Right lobe of liver (tissue), 6 donors: Measurements from ENCODE around the gene CPA3. TPM values are rescaled to one million over a fixed set of nuclear protein-coding genes. Genes with fewer than 3 reads are reported as not detected.

ENCODE experiments used
- ATAC-seq, 4 donors: fragments of 200-7000 bp; cut with Tn5 transposase; one replicate each; pipeline ENCODE4 v1.9.1; 2020; ENCODE audit warnings: mild to moderate bottlenecking in 4 of 4, moderate library complexity in 4 of 4
- DNase-seq, 3 donors: peaks; one replicate each; pipeline ENCODE4 v3.0.0-alpha.2; 2020
- H3K27ac ChIP-seq, 3 donors: fragments of 200-600 bp; one replicate each; pipeline ENCODE4 v1.8.0; 2022
- H3K27me3 ChIP-seq, 2 donors: fragments of 200-600 bp; one replicate each; pipeline ENCODE4 v1.8.0; 2022
- H3K36me3 ChIP-seq, 4 donors: fragments of 200-600 bp; sonication (generic) in 1 of 4; one replicate each; pipeline versions ENCODE4 v1.5.1 to v1.8.0; 2017 to 2022; ENCODE audit warnings: control low read depth in 1 of 4
- H3K4me1 ChIP-seq, 4 donors: fragments of 200-600 bp; sonication (generic) in 1 of 4; one replicate each; pipeline versions ENCODE4 v1.5.1 to v1.8.0; 2017 to 2022; ENCODE audit warnings: control low read depth in 1 of 4
- H3K4me3 ChIP-seq, 3 donors: fragments of 200-600 bp; one replicate each; pipeline ENCODE4 v1.8.0; 2022
- H3K9me3 ChIP-seq, 4 donors: fragments of 200-600 bp; sonication (generic) in 1 of 4; one replicate each; pipeline versions ENCODE4 v1.5.1 to v1.8.0; 2017 to 2022; ENCODE audit warnings: control low read depth in 1 of 4
- POLR2A ChIP-seq: fragments of 450-650 bp; IDR thresholded peaks from one replicate; pipeline ENCODE4 v1.6.1; 2017; ENCODE audit warnings: antibody characterized with exemption, mild to moderate bottlenecking
- WGBS: methylation state at CpG from one replicate; pipeline ENCODE4 v1.1.6; 2018; ENCODE audit warnings: low coverage, low lambda C conversion rate; ENCODE audit not compliant: insufficient coverage; ENCODE audit errors: missing lambda C conversion rate; 5-methylcytosine and 5-hydroxymethylcytosine counted together
- intact Hi-C, 2 donors: fragments of 100-400 bp; cut with DNase I; formaldehyde crosslinking; loops; one replicate each; pipeline versions ENCODE4 v1.11.2 to v1.14.1; 2022
- total RNA-seq, 6 experiments: library from RNA; depleted of rRNA in 2 of 6; stranded (reverse); fragments of >200 nt in 2 of 6; fragmentation: NEBNext Ultra II Directional in 3 of 6; extraction: Animal tissue kit (Norgen Biotek cat#: 25700) in 3 of 6; gene quantifications; one replicate each; pipeline versions ENCODE4 v1.1.0 to v1.2.4, GENCODE V29; 2016 to 2023
- TF ChIP-seq, protein P1 (sequence below), 4 donors: fragments of 200-600 bp in 3 of 4; fragments of 450-650 bp in 1 of 4; IDR thresholded peaks; one replicate each; pipeline versions ENCODE4 v1.5.1 to v1.8.0; 2016 to 2022; ENCODE audit warnings: antibody characterized with exemption in 4 of 4, mild to moderate bottlenecking in 2 of 4
- donor health status: DM: no; HTN: yes; CAD: no.
- donor health status: DM: no; HTN: no; CAD: no.
- donor health status: DM: no; HTN: no; CAD: no.
- donor health status: DM: no; HTN: yes; CAD: no.
- donor health status: DM: no; HTN: yes; CAD: no.

CPA3 gene
- total RNA-seq, 6 experiments from 2014 or later, result 0.12 to 0.27 (median 0.22) TPM; not detected in 1

DNA sequence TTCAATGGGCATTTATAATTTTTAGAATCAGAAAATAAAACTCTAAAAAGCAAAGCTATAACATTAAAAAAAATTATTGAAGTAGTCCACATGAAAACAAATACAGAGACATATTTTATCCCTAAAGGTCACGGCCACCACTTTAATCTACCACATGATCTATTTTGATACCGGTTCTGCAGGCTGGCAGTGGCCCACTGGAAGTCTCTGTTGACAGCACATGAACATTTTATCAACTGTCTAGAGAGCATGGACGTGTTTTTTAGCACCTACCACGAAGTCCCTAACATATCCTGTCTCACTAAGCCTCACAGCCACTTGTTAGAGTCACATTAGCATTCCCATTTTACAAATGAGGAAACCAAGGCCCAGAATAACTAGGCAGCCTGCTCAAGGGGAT lies 1.8 kb upstream of the CPA3 start:
- WGBS, result 45% methylated on average over 4 of the region's 4 CpGs
- Histone ChIP-seq H3K9me3 (no peaks in the 10 kb centered on the region), H3K4me3 (no peak overlapping the region), H3K36me3 (no peaks in the 10 kb centered on the region), H3K4me1 (no peaks in the 10 kb centered on the region), H3K27me3 (no peaks in the 10 kb centered on the region), H3K27ac (no peak overlapping the region)
- DNase-seq (no peak), ATAC-seq (no peak)
- intact Hi-C loops, result loop anchor here (5.0 kb wide), 2 partner anchors 79 to 84 kb away; no protein-coding TSS in a partner anchor
- TF ChIP-seq, protein P1, sequence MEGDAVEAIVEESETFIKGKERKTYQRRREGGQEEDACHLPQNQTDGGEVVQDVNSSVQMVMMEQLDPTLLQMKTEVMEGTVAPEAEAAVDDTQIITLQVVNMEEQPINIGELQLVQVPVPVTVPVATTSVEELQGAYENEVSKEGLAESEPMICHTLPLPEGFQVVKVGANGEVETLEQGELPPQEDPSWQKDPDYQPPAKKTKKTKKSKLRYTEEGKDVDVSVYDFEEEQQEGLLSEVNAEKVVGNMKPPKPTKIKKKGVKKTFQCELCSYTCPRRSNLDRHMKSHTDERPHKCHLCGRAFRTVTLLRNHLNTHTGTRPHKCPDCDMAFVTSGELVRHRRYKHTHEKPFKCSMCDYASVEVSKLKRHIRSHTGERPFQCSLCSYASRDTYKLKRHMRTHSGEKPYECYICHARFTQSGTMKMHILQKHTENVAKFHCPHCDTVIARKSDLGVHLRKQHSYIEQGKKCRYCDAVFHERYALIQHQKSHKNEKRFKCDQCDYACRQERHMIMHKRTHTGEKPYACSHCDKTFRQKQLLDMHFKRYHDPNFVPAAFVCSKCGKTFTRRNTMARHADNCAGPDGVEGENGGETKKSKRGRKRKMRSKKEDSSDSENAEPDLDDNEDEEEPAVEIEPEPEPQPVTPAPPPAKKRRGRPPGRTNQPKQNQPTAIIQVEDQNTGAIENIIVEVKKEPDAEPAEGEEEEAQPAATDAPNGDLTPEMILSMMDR (IDR thresholded peaks at IDR 0.05), result no peak
- TF ChIP-seq POLR2A, result no peak

DNA sequence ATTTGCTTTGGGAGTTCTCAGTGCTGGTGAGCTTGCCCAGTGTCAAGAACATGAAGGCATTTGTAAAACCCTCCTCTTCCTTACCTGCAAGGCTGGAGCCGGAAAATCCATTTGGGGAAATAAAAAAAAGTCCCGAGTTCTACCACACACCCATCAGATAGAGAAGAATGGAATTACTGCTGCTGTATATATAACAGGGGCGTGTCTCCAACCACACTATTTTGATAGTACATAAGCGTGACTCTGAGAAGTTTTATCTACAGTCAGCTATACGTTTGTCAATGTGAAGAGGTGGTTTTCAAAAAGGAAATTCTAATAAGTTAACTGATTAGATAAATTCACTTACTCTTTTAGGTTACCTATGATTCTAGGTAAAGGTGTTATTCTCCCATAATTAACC lies 1.3 kb upstream of the CPA3 start:
- Histone ChIP-seq H3K4me3 (no peak overlapping the region), H3K4me1 (no peaks in the 10 kb centered on the region), H3K9me3 (no peaks in the 10 kb centered on the region), H3K36me3 (no peaks in the 10 kb centered on the region), H3K27me3 (no peaks in the 10 kb centered on the region), H3K27ac (no peak overlapping the region)
- ATAC-seq (no peak), DNase-seq (no peak)
- TF ChIP-seq POLR2A, result no peak
- intact Hi-C loops, result loop anchor here (5.0 kb wide), 2 partner anchors 78 to 83 kb away; no protein-coding TSS in a partner anchor
- WGBS, result 69% methylated on average over 5 of the region's 5 CpGs

DNA sequence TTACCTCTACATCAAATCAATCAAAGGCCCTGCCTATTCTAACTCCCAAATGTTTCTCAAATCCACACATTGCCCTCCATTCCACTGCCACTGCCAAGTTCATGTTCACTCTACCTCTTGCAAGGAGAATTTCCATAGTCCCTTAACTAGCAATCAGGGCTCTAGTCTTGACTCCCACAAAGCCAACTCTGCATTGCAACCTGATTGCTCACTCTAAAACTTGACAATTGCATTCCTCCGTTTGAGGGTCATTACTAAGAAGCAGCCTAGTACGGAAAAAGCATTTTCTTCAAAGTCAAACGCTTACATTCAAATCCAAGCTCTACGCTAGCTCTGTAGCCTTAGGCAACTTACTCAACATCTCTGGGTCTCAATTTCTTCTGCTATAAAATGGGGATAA lies 1.2 kb downstream of the CPA3 start:
- no peak for DNase-seq
- Histone ChIP-seq H3K27ac (no peak overlapping the region), H3K4me1 (no peaks in the 10 kb centered on the region), H3K9me3 (no peaks in the 10 kb centered on the region), H3K36me3 (no peaks in the 10 kb centered on the region), H3K27me3 (no peaks in the 10 kb centered on the region), H3K4me3 (no peak overlapping the region)
- TF ChIP-seq, protein P1 (IDR thresholded peaks at IDR 0.05), result no peak
- TF ChIP-seq POLR2A, result no peak
- no peak for ATAC-seq
- WGBS, result 73% methylated on average over 4 of the region's 4 CpGs
- intact Hi-C loops, result no loop called here

DNA sequence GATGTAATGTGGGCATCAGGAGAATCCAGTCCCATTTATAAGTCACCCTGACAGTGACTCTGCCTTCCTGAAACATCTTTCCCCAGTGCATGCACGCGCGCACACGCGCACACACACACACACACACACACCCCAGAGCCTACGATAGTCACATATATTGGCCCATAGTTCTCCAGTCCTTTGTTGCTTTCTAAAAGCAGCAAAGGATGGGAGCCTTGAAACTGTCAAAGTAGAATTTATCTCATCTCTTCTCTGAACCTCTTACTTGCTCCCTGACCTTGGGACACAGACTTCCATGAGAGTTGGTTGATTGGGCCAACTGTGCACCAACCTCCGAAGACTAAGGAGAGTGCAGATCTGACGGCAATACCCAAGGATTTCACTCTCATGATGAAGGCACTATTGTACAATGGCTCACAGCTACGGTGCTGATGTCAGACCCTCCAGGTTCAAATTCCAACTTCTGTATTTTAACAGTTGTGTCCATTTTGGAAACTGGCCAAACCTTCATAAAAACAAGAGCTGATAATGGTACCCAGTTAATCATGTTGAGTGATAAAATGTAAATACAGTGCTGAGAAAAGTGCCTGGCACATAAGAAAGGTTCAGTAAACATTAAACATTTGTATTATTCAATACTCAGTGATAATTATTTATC lies 8.3 kb downstream of the CPA3 start:
- Histone ChIP-seq H3K9me3 (no peaks in the 10 kb centered on the region), H3K27me3 (no peaks in the 10 kb centered on the region), H3K4me3 (no peak overlapping the region), H3K36me3 (no peaks in the 10 kb centered on the region), H3K27ac (no peak overlapping the region), H3K4me1 (no peaks in the 10 kb centered on the region)
- 65% methylated on average over 4 of the region's 9 CpGs for WGBS
- TF ChIP-seq POLR2A, result no peak
- TF ChIP-seq, protein P1 (IDR thresholded peaks at IDR 0.05), result no peak
- intact Hi-C loops, result no loop called here
- DNase-seq (no peak), ATAC-seq (no peak)

DNA sequence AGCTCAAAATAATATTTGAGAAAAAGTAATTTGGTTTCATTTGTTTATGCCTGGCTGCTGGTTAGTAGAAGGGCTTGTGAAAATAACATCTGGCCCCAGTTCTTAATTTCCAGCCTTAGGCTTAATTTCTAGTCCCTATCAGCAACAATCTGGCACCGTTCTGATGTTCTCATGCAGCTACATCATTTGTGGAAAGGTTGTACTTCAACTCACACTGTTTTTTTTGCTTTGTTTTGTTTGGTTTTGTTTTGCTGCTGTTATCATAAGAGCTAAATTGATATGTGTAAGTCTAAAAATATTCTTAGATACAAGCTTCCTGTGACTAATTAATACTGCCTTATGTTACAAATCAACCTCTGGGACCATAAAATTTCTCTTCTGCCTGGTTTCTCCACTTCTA lies 8.9 kb downstream of the CPA3 start:
- Histone ChIP-seq H3K9me3 (no peaks in the 10 kb centered on the region), H3K27ac (no peak overlapping the region), H3K36me3 (no peaks in the 10 kb centered on the region), H3K4me1 (no peaks in the 10 kb centered on the region), H3K27me3 (no peaks in the 10 kb centered on the region), H3K4me3 (no peak overlapping the region)
- ATAC-seq (no peak), DNase-seq (no peak)
- no peak for TF ChIP-seq POLR2A
- WGBS, result 89% methylated on average over 1 of the region's 1 CpG
- intact Hi-C loops, result no loop called here

DNA sequence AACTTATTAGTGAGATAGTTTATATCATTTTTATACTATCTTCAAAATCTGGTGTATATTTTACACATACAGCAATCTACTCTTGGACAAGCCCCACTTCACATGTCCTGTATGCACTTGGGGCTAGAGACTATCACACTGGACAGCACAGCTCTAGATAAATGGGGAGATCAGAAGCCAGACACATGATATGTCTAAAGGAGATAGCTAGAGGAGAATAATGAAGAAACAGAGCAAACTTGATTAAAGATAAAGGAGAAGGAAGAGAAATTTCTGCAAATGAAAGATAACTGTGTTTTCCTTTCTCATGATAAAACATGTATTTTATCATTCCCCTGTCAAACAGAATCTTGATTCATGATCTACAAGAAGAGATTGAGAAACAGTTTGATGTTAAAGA lies 13.0 kb downstream of the CPA3 start:
- Histone ChIP-seq H3K4me1 (no peaks in the 10 kb centered on the region), H3K4me3 (no peak overlapping the region), H3K36me3 (no peaks in the 10 kb centered on the region), H3K9me3 (no peaks in the 10 kb centered on the region), H3K27ac (no peak overlapping the region), H3K27me3 (no peaks in the 10 kb centered on the region)
- ATAC-seq (no peak), DNase-seq (no peak)
- TF ChIP-seq POLR2A, result no peak
- TF ChIP-seq, protein P1 (IDR thresholded peaks at IDR 0.05), result no peak
- intact Hi-C loops, result no loop called here
